Bronchial epithelial cell (primary cell): Measurements from ENCODE around the gene CSNK2B. TPM values are rescaled to one million over a fixed set of nuclear protein-coding genes. Genes with fewer than 3 reads are reported as not detected.

Source experiments
- DNase-seq: peaks from one replicate; pipeline ENCODE4 v3.0.0-alpha.2; 2010; ENCODE audit warnings: low read depth
- FAIRE-seq: peaks from 2 replicates; lab custom pipeline; 2011; peaks lifted over from hg19 to GRCh38; lab: Jason Lieb, UNC
- H3K27me3 ChIP-seq: 2 replicates; pipeline ENCODE4 v1.5.1; 2011; ENCODE audit warnings: low read length; ENCODE audit not compliant: control insufficient read depth, insufficient read depth
- H3K36me3 ChIP-seq: 2 replicates; pipeline ENCODE4 v1.5.1; 2011; ENCODE audit warnings: low read length; ENCODE audit not compliant: control insufficient read depth, insufficient read depth
- H3K4me3 ChIP-seq: 2 replicates; pipeline ENCODE4 v1.5.1; 2011; ENCODE audit warnings: mild to moderate bottlenecking, low read depth, low read length, control low read depth
- CTCF ChIP-seq: IDR thresholded peaks from 2 replicates; pipeline ENCODE4 v1.5.1; 2011; ENCODE audit warnings: mild to moderate bottlenecking, moderate library complexity, low read length, control low read depth, inconsistent platforms; ENCODE audit not compliant: insufficient read depth, severe bottlenecking
- total RNA-seq: library from RNA; depleted of rRNA; stranded (reverse); fragments of >200 nt; gene quantifications from 2 replicates; pipeline ENCODE4 v1.2.1, GENCODE V29; 2014

The CSNK2B gene
- total RNA-seq, 1 donor from 2014 or later: 61.1 TPM

DNA sequence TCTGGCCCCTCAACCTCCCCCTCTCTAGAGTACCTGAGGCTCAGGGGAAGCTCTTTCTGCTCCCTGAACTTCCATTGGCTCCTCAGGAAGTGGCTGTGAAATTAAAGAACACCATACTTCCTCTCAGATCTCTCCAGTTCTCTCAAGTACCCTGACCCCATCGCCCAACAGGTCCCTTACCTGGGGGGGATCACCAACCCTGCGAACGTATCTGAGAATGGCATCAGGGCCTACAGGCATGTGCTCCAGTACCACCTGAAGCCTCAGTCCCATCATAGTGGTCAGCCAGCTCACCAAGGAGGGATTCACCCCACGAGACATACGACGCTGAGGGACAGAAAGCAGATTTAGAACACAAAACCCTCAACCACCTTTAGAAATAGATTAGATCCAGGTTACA is 25.3 kb upstream of the CSNK2B start:
- no peak overlapping the region for H3K4me3 ChIP-seq
- DNase-seq: no peak
- H3K27me3 ChIP-seq: no peaks in the 10 kb centered on the region
- H3K36me3 ChIP-seq: peaks cover 55% of the 10 kb centered on the region
- no peak for FAIRE-seq
- TF ChIP-seq CTCF: no peak

DNA sequence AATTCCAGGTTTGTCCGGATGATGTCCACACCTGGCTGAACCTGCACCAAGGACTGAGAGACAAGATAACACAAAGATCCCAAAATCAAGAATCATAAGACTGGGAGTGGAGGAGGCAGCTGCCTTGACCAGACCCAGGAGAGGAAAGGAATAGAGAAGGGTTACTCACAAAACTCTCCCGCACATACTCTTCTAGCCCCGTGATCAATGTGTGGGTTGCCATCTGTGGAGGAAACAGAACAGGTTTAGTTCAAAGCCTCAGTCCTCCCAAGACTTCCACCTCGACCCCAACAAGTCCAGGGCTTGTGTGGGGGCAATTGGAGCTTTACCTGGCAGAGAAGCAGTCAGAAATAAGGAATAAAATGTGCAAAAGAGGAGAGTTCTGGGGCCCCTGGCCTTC is 24.5 kb upstream of the CSNK2B start:
- FAIRE-seq: no peak
- H3K4me3 ChIP-seq: no peak overlapping the region
- H3K36me3 ChIP-seq: peaks cover 49% of the 10 kb centered on the region
- TF ChIP-seq CTCF: no peak
- no peaks in the 10 kb centered on the region for H3K27me3 ChIP-seq
- DNase-seq: no peak

- no peak for TF ChIP-seq CTCF
- H3K4me3 ChIP-seq: no peak overlapping the region
- no peak for FAIRE-seq
- H3K27me3 ChIP-seq: no peaks in the 10 kb centered on the region
- DNase-seq: no peak
- peaks cover 49% of the 10 kb centered on the region for H3K36me3 ChIP-seq
These were observed 22.9 kb upstream of the CSNK2B start for GRCh38 chr6:31642798-31643570.

DNA sequence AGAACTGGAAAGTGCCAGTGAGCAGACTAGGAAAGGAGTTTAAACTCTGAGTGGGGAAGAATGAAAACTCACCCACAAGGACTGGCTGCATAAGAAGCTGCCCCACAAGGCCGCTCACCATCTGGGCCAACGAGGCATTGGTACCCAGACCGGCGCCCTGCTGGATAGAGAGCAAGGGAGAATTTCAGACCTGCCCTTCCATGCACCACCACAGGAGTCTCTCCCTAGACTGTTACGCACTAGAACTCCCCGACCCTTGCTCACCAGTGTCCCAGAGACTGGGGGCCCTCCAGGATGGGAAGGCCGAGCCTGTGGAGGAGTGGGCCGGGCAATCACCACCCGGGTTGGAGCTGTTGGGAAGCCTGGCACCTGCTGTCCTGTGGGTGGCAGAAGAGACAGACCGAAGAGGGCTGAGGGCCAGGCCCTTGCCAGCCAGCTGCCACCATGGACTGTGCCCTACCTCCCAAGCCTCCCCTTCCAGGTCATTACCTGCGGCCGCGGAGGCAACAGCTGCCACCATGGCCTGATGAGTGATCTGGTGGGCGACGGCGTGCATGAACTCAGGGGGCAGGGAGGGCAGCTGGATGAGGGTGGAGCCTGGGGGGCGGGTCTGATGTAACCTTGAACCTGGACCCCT is 21.9 kb upstream of the CSNK2B start:
- TF ChIP-seq CTCF: no peak
- Histone ChIP-seq H3K36me3 (peaks cover 54% of the 10 kb centered on the region), H3K4me3 (no peak overlapping the region), H3K27me3 (no peaks in the 10 kb centered on the region)
- peak; percentile 50 for FAIRE-seq
- DNase-seq: no peak

GRCh38 chr6:31645325-31645724 is 20.6 kb upstream of the CSNK2B start:
- FAIRE-seq: no peak
- DNase-seq: no peak
- Histone ChIP-seq H3K27me3 (no peaks in the 10 kb centered on the region), H3K36me3 (peaks cover 50% of the 10 kb centered on the region), H3K4me3 (no peak overlapping the region)
- TF ChIP-seq CTCF: no peak
